ENCODE data around the gene CPZ.
"Not testable (repeated sequence)": the region's sequence is repeated elsewhere in the genome, so short reads cannot be mapped to it uniquely, and the experiment has no call there.

GRCh38 chr4:8631896-8632295 lies 39.3 kb downstream of the CPZ start:
- not testable (repeated sequence) for TF ChIP-seq FOXA1 (IDR thresholded peaks at IDR 0.05); ELF4 (IDR thresholded peaks at IDR 0.05); TARDBP (IDR thresholded peaks at IDR 0.05); CTBP1 (IDR thresholded peaks at IDR 0.05; ENCODE audit: borderline replicate concordance); FOXM1 (IDR thresholded peaks at IDR 0.05; ENCODE audit: borderline replicate concordance); LEF1 (IDR thresholded peaks at IDR 0.05; ENCODE audit: borderline replicate concordance); SP1 (IDR thresholded peaks at IDR 0.05); SUZ12 (IDR thresholded peaks at IDR 0.05); FOXK2 (IDR thresholded peaks at IDR 0.05); NFRKB (IDR thresholded peaks at IDR 0.05); HDGF (IDR thresholded peaks at IDR 0.05; ENCODE audit: borderline replicate concordance); BHLHE40 (IDR thresholded peaks at IDR 0.05; ENCODE audit: borderline replicate concordance); PKNOX1 (IDR thresholded peaks at IDR 0.05)
